Epithelial cell of proximal tubule (primary cell): ENCODE results near the gene CLDND2. TPM values are rescaled to one million over a fixed set of nuclear protein-coding genes. Genes with fewer than 3 reads are reported as not detected.

Experiments used
- DNase-seq: peaks from one replicate; pipeline ENCODE4 v3.0.0-alpha.2; 2011; ENCODE audit warnings: low read depth
- H3K4me3 ChIP-seq: 2 replicates; pipeline ENCODE4 v1.5.1; 2011; ENCODE audit warnings: low read depth, mild to moderate bottlenecking, low read length
- CTCF ChIP-seq: conservative IDR thresholded peaks from 2 replicates; pipeline ENCODE4 v1.5.1; 2012; ENCODE audit warnings: low read depth, mild to moderate bottlenecking, low read length
- total RNA-seq: library from RNA; depleted of rRNA; stranded (reverse); fragments of >200 nt; gene quantifications from 2 replicates; pipeline ENCODE4 v1.2.3, GENCODE V29; 2015

Gene CLDND2
- total RNA-seq, 1 donor from 2014 or later: not detected

- DNase-seq: no peak
- no peak for TF ChIP-seq CTCF
These were observed 38.4 kb downstream of the CLDND2 start for GRCh38 chr19:51330366-51330765.

GRCh38 chr19:51329411-51329810, 39.4 kb downstream of the CLDND2 start:
- no peak for TF ChIP-seq CTCF
- no peak for DNase-seq
- no peak overlapping the region for H3K4me3 ChIP-seq

More at GRCh38 chr19:51330366-51330765, 38.4 kb downstream of the CLDND2 start:
- no peak overlapping the region for H3K4me3 ChIP-seq

GRCh38 chr19:51327066-51328001, 41.5 kb downstream of the CLDND2 start:
- peak; percentile 13 for TF ChIP-seq CTCF
- no peak for DNase-seq
- H3K4me3 ChIP-seq: peak overlapping the region; percentile 33

GRCh38 chr19:51326216-51327065, 42.4 kb downstream of the CLDND2 start:
- no peak for DNase-seq
- TF ChIP-seq CTCF: no peak

GRCh38 chr19:51325161-51325976, 43.4 kb downstream of the CLDND2 start:
- TF ChIP-seq CTCF: no peak
- no peak for DNase-seq
- no peak overlapping the region for H3K4me3 ChIP-seq

More at GRCh38 chr19:51326216-51327065, 42.4 kb downstream of the CLDND2 start:
- H3K4me3 ChIP-seq: no peak overlapping the region

- no peak overlapping the region for H3K4me3 ChIP-seq
- no peak for TF ChIP-seq CTCF
- no peak for DNase-seq
These were observed 44.7 kb downstream of the CLDND2 start for GRCh38 chr19:51324167-51324481.
